Esophagus mucosa (tissue), 1 donor: ENCODE measurements around the gene TSPAN8. TPM values are rescaled to one million over a fixed set of nuclear protein-coding genes. Genes with fewer than 3 reads are reported as not detected.
"Not testable (repeated sequence)": the region's sequence is repeated elsewhere in the genome, so short reads cannot be mapped to it uniquely, and the experiment has no call there.

Experiments
- ATAC-seq: fragments of 200-7000 bp; cut with Tn5 transposase; one replicate; pipeline ENCODE4 v1.9.1; 2020
- total RNA-seq: library from RNA; stranded (reverse); gene quantifications from one replicate; pipeline ENCODE4 v1.2.4, GENCODE V29; 2023
- donor health status: DM: yes; HTN: yes; CAD: no.

Gene TSPAN8
- total RNA-seq, 1 donor from 2014 or later, result 0.60 TPM

DNA sequence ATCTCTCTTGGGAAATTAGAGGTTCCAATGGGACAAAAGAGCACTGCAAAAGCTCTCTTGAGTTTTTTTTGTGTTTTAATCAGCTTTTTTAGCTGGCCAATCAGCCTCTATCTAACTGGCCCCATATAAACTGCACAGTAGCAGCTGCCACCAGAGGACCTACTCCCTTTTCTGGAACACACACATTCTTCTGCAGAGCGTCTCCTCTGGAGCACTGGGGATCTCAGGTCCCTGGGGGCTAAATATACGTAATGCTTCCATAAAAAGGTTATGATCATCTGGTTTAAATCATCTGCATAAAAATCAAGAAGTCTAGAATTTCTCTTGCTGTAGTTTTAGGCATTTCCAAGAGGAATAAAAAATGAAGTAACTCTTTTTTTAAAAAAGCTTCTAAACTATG is 32.3 kb downstream of the TSPAN8 start:
- no peak for ATAC-seq

DNA sequence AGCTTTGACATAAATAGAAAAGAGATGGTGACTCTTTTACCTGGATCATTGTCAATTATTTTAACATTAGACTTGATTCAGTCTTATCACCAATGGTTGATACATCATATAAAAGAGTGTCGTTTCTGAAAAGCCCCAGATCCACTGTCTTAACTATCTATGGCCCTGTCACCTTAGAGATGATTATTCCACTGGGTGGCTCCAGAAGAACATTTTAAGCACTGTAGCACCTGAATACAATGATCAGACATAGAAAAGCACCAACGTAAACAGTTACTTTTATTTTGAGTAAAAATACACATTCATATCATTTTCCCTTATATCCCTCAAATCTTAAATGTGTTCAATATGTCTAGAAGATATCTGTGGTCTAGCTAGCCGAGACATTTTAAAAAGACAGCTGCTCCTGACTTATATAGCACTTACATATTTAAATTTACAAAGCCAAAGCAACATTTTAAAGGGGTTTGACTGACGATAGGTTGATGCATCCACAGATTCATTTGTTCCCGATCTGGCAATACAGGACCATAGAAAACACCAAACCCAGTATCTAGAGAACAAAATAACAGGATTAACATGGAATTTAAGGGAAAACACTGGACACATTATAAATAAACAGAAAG is 32.9 kb downstream of the TSPAN8 start:
- no peak for ATAC-seq

DNA sequence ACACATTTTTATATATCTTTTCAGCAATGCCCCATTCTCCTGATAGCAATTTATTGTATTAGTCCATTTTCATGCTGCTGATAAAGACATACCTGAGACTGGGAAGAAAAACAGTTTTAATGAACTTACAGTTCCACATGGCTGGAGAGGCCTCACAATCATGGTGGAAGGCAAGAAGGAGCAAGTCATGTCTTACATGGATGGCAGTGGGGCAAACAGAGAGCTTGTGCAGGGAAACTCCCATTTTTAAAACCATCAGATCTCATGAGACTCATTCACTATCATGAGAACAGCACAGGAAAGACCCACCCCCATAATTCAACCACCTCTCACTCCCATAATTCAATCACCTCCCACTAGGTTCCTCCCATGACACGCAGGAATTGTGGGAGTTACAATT is 44.7 kb downstream of the TSPAN8 start:
- not testable (repeated sequence) for ATAC-seq

DNA sequence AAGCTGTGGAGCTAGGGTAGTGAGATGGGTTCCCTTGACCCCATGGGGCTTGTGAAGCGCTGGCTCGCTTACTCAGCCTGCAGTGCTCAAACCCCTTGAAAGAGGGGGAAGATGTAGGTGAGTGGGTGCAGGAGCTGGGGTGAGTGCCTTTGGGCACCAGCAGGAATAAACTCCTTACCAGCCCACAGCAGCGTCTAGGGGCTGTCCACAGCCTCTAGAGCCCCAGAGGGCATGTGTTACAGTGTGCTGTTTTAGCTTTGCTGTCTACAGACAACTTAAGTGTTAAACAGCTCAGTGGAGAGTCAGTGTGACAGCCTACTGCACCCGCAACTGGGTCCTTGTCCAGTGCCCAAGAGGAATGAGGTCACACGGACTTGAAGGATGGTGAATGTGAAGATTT is 48.0 kb downstream of the TSPAN8 start:
- no peak for ATAC-seq

DNA sequence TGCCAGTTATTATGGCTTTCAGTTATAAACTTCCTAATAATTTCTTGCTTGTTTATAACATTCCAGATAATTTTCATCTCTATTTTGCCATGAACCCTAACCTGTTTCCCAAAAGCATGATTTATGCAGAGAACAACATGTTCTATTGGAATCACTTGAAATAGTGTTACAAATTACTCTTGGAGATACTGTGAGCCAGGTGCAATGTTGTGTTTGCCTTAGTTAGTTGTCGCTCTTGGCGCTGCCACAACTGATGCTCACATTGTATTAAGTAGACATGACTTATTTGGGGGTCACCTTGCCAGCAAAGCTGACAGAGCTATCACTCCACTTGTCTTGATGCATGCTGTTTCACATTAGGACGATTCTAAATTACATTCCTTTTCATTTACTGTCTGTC is 49.4 kb downstream of the TSPAN8 start:
- no peak for ATAC-seq

DNA sequence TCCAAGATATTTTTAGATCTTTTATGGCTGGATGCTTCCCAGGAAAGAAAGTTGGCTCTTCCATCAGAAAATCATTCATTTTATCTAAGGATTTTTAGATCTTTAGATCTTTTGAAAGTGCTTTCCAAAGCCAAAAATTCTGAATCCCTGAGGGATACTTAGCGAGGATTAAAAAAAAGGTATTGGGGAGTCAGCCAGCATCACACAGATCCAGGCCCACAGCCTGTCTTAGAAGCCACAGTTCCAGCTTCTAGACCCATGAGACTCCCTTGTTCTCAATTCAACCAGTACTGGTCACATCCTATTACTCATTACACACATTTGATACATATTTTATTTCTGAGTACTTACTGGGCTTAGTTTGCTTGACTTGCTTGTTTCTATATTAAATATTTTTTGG is 49.9 kb downstream of the TSPAN8 start:
- no peak for ATAC-seq

DNA sequence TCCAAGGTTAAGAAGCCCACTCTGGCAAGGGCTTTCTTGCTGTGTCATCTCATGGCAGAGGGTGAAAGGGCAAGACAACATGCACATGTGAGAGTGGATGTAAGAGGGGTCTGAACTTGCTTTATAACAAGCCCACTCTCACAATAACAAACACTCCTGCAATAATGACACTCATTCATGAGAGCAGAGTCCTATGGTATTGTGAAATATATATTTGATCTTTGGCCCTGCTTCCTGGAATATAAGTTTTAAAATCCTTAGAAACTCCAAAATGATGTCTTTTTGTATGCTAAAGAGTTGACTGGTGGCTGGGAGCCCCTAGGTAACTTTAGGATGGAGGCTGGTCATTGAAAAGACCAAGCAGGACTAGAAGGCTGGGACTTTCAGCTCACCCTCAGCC is 51.8 kb downstream of the TSPAN8 start:
- ATAC-seq, result no peak

DNA sequence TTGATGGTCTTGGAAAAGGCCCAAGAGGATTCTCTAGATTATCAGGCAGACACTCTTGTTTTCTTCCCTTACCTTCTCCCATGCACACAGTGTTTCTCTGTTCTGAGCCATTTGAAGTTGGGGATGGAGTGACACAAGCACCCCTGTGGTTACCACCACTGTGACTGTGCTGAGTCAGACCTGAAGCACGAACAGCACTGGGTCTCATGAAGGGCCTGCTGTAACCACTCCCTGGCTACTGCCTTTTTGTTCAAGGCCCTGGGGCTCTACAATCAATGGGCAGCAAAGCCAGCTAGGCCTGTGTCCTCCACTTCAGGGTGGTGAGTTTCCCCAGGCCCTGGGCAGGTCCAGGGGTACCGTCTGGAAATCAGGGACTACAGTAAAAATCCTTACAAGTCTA is 65.5 kb downstream of the TSPAN8 start:
- ATAC-seq, result no peak

DNA sequence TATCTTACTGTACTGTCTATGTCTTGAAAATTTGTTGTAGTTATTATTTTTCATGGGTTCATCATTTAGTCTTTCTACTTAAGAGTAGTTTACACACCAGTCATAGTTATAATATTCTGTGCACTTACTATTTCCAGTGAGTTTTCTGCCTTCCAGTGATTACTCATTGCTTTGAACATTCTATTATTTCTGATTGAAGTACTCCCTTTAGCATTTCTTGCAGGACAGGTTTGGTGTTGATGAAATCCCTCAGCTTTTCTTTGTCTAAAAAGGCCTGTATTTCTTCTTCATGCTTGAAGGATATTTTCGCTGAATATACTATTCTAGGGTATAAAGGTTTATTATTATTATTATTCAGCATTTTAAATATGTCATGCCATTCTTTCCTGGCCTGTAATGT is 66.8 kb downstream of the TSPAN8 start:
- ATAC-seq, result no peak

DNA sequence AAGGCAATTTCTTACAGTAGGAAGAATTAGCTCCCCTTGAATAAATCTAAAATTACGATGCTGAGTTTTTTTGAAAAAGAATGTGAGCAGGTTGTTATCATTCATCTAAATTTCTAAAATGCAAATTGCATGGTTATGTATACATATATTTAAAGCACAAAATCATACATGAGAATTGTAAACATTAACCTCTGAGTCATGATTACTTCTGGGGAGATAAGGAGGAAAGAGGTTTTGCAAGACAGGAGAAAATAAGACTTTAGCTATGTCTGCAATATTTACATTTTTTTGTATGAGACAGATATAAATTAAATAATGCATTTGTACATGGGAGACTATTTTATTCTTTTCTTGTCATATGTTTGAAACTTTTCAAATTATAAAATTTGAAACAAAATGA is 72.2 kb downstream of the TSPAN8 start:
- no peak for ATAC-seq

DNA sequence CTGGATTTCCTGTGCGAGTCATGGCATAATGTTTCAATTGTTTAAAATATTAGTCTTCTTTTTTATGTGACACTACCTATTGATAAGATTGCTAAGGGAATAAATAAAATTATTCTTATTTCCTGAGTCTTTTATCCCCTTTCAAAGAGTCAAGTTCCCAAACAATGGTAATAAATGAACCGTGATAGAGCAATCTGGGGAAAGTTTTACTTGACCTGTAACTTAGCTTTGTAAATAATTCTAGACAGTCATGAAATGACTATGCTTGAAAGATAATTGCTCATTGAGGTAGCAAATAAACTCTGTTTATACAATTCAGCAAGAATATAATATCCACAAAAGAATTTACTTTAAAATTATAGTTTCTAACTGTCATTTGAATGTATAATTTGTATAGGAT is 82.1 kb downstream of the TSPAN8 start:
- ATAC-seq, result no peak

Other genes with a start within 250 kb of the TSPAN8 start
- gene PTPRR, start 237.3 kb downstream of the TSPAN8 start, total RNA-seq, result not detected